Uterus (tissue), 2 donors: Measurements from ENCODE around the gene GABPB1.

Experiments
- CTCF ChIP-seq, 4 experiments: fragments of 200-600 bp in 2 of 4; fragments of 450-650 bp in 2 of 4; sonication (generic) in 2 of 4; IDR thresholded peaks; one replicate each; pipeline ENCODE4 v1.5.1; 2016 to 2019; ENCODE audit warnings: antibody characterized with exemption in 4 of 4, mild to moderate bottlenecking in 2 of 4, moderate library complexity in 1 of 4
- POLR2A ChIP-seq, 2 donors: fragments of 450-650 bp; IDR thresholded peaks; one replicate each; pipeline ENCODE4 v1.6.1; 2016; ENCODE audit warnings: antibody characterized with exemption in 2 of 2, mild to moderate bottlenecking in 1 of 2, moderate library complexity in 1 of 2

DNA sequence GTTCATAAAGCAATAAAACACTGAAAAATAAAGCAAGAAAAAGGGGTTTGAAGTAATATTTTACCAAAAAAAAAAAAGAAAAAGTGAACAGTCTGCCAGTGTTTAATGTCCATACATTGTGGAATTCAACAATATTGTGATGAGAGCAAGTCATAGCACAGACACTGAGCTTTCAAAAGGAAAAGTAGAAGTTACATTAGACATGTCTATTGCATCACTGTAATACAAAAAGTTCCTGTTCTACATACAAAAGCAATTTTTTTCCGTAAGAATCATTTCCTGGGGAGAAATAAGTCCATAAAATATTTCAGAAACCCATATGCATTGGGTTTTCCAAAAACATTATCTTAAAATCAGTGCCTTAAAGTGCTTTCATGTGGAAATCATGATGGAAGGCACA, 77.6 kb downstream of the GABPB1 start:
- TF ChIP-seq CTCF (IDR thresholded peaks at IDR 0.05): no peak
- TF ChIP-seq POLR2A (IDR thresholded peaks at IDR 0.05): no peak
